ENCODE measurements around the gene MAN2B1. TPM values are rescaled to one million over a fixed set of nuclear protein-coding genes. Genes with fewer than 3 reads are reported as not detected.

MAN2B1 gene
- total RNA-seq, 4 donors from 2014 or later = 63.8 to 104 (median 74.6) TPM

- DNase-seq (ENCODE audit: low spot score) (no peak), ATAC-seq (ENCODE audit: low FRiP score) (no peak)
- no peak for TF ChIP-seq CTCF (IDR thresholded peaks at IDR 0.05)
Measured at GRCh38 chr19:12596927-12597548, 69.5 kb downstream of the MAN2B1 start.

Small RNA genes lying within 50 kb of the gene (small RNA-seq; reads per million reads assigned to genes)
- 360 reads per million, percentile 98 among the genes with 10 or more reads in this experiment for gene SNORD41

Other genes starting within 250 kb of the MAN2B1 start
- 1 to 10 TPM; 2.3 to 6.5 (median 2.7) TPM for gene ZNF443, start 225.7 kb downstream of the MAN2B1 start, total RNA-seq
- gene ZNF709, start 181.9 kb downstream of the MAN2B1 start, total RNA-seq = 1 to 10 TPM; 1.8 to 4.6 (median 2.4) TPM
- gene ZNF564, start 115.3 kb downstream of the MAN2B1 start, total RNA-seq = 10 to 100 TPM in 2 of 4 donors, 1 to 10 TPM in 2; 5.9 to 16.1 (median 8.3) TPM
- 1 to 10 TPM; 3.6 to 6.3 (median 4.7) TPM for gene ZNF490, start 55.9 kb downstream of the MAN2B1 start, total RNA-seq
- 10 to 100 TPM; 12.9 to 23.3 (median 16.3) TPM for gene ZNF791, start 55.8 kb downstream of the MAN2B1 start, total RNA-seq
- gene WDR83, start 65 bp upstream of the MAN2B1 start, total RNA-seq = 10 to 100 TPM in 1 of 4 donors, 1 to 10 TPM in 3; 7.1 to 10.2 (median 8.5) TPM
- gene DHPS, start 15.1 kb upstream of the MAN2B1 start, total RNA-seq = 100 to 1,000 TPM in 1 of 4 donors, 10 to 100 TPM in 3; 68.5 to 119 (median 80.9) TPM
- gene GNG14, start 21.3 kb upstream of the MAN2B1 start, total RNA-seq = not detected
- gene FBXW9, start 29.9 kb upstream of the MAN2B1 start, total RNA-seq = 1 to 10 TPM; 3.2 to 5.6 (median 4.4) TPM
- 10 to 100 TPM; 44.8 to 95.4 (median 55.8) TPM for gene TNPO2, start 57.2 kb upstream of the MAN2B1 start, total RNA-seq
- gene TRIR, start 67.9 kb upstream of the MAN2B1 start, total RNA-seq = 100 to 1,000 TPM; 309 to 348 (median 323) TPM
- gene GET3, start 70.8 kb upstream of the MAN2B1 start, total RNA-seq = 10 to 100 TPM; 36.6 to 55.4 (median 48.9) TPM
- not detected for gene BEST2, start 85.0 kb upstream of the MAN2B1 start, total RNA-seq
- 10 to 100 TPM; 26.9 to 71.3 (median 56.3) TPM for gene HOOK2, start 108.8 kb upstream of the MAN2B1 start, total RNA-seq
- 1,000 to 10,000 TPM in 2 of 4 donors, 100 to 1,000 TPM in 2; 852 to 2,498 (median 1,079) TPM for gene JUNB, start 124.7 kb upstream of the MAN2B1 start, total RNA-seq
- 100 to 1,000 TPM; 165 to 320 (median 219) TPM for gene PRDX2, start 135.1 kb upstream of the MAN2B1 start, total RNA-seq
- gene THSD8, start 135.3 kb upstream of the MAN2B1 start, total RNA-seq = not detected
- 10 to 100 TPM in 1 of 4 donors, 1 to 10 TPM in 3; 2.8 to 10.4 (median 5.9) TPM for gene RNASEH2A, start 139.8 kb upstream of the MAN2B1 start, total RNA-seq
- not detected for gene RTBDN, start 167.8 kb upstream of the MAN2B1 start, total RNA-seq
- gene MAST1, start 171.8 kb upstream of the MAN2B1 start, total RNA-seq = not detected
- gene DNASE2, start 214.7 kb upstream of the MAN2B1 start, total RNA-seq = 10 to 100 TPM; 24.6 to 36.9 (median 28.4) TPM
- under 1 TPM in 1 of 4 donors, not detected in 3; 0.69 TPM for gene KLF1, start 220.5 kb upstream of the MAN2B1 start, total RNA-seq
- gene GCDH, start 224.4 kb upstream of the MAN2B1 start, total RNA-seq = 10 to 100 TPM; 36.1 to 51.4 (median 45.2) TPM